Immature natural killer cell (primary cell): ENCODE results near the gene RAB8A. TPM values are rescaled to one million over a fixed set of nuclear protein-coding genes. Genes with fewer than 3 reads are reported as not detected.
A peak's percentile ranks its signal among the peaks of the same experiment; 100 is the strongest.
"Not testable (repeated sequence)": the region's sequence is repeated elsewhere in the genome, so short reads cannot be mapped to it uniquely, and the experiment has no call there.

Source experiments
- DNase-seq, 3 donors: peaks; one replicate each; pipeline ENCODE4 v3.0.0; 2022; ENCODE audit warnings: mixed read lengths in 1 of 3
- H3K27ac Mint-ChIP-seq, 6 donors: one replicate each; pipeline ENCODE4 v1.8.0; 2020; ENCODE audit warnings: mixed read lengths in 6 of 6, mild to moderate bottlenecking in 5 of 6, inconsistent platforms in 4 of 6, moderate library complexity in 3 of 6
- H3K27me3 Mint-ChIP-seq, 3 donors: one replicate each; pipeline ENCODE4 v1.8.0; 2020 to 2021; ENCODE audit warnings: low read depth in 3 of 3, mild to moderate bottlenecking in 3 of 3, mixed read lengths in 3 of 3, moderate library complexity in 3 of 3, inconsistent platforms in 1 of 3
- H3K36me3 Mint-ChIP-seq, 3 donors: one replicate each; pipeline ENCODE4 v1.8.0; 2020; ENCODE audit warnings: mixed read lengths in 3 of 3, inconsistent platforms in 2 of 3, mild to moderate bottlenecking in 2 of 3
- H3K4me1 Mint-ChIP-seq, 2 donors: one replicate each; pipeline ENCODE4 v1.8.0; 2020; ENCODE audit warnings: inconsistent platforms in 2 of 2, mild to moderate bottlenecking in 2 of 2, mixed read lengths in 2 of 2, moderate library complexity in 1 of 2
- H3K4me3 Mint-ChIP-seq, 5 donors: one replicate each; pipeline ENCODE4 v1.8.0; 2020; ENCODE audit warnings: mild to moderate bottlenecking in 5 of 5, mixed read lengths in 5 of 5, inconsistent platforms in 3 of 5, moderate library complexity in 3 of 5
- H3K9me3 Mint-ChIP-seq, 6 donors: one replicate each; pipeline ENCODE4 v1.8.0; 2020; ENCODE audit warnings: mild to moderate bottlenecking in 6 of 6, mixed read lengths in 6 of 6, inconsistent platforms in 4 of 6, moderate library complexity in 3 of 6
- polyA plus RNA-seq, 3 donors: library from polyadenylated mRNA; unstranded; fragments of 300-500 nt; fragmentation: Illumina TruSeq; gene quantifications; one replicate each; pipeline ENCODE4 v1.2.3, GENCODE V29; 2021

The RAB8A gene
- polyA plus RNA-seq, 3 donors from 2014 or later: 110 to 184 (median 126) TPM

DNA sequence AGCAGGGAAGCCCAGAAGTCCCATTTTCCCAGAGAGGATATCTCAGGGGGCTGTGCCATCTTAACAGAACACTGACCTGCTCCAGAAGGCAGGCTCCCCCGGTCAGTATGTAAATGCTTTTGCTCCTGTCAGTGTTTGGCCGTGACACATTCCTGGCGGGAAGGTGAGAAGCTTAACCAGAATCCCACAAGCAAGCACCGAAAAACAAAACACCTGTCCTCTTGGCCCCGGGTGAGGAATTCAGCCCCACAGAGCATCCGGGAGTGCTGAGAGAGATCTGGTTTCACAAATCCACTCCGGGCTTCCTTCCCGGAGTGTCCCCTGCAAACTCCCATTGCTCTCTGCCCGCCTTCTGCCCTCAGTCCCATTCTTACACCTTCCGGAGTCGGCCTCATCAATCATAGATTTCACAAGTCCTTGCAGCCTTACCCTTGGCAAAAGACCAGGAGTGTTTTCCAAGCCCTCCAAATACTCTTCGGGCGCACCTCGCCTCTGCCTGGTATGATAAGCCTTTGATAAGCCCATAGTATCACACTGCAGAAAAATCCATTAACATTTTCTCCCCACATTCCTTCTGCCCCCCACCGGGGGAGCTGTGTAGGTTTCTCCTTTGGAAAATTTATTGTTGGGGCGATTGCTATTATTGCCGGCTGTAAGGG is 23.2 kb upstream of the RAB8A start:
- H3K4me3 Mint-ChIP-seq: peak overlapping the region in 3 of 5 donors; percentile 7 to 32 (median 28)
- H3K27ac Mint-ChIP-seq: peak overlapping the region in 5 of 6 donors; percentile 56 to 76 (median 70)
- DNase-seq: no peak

DNA sequence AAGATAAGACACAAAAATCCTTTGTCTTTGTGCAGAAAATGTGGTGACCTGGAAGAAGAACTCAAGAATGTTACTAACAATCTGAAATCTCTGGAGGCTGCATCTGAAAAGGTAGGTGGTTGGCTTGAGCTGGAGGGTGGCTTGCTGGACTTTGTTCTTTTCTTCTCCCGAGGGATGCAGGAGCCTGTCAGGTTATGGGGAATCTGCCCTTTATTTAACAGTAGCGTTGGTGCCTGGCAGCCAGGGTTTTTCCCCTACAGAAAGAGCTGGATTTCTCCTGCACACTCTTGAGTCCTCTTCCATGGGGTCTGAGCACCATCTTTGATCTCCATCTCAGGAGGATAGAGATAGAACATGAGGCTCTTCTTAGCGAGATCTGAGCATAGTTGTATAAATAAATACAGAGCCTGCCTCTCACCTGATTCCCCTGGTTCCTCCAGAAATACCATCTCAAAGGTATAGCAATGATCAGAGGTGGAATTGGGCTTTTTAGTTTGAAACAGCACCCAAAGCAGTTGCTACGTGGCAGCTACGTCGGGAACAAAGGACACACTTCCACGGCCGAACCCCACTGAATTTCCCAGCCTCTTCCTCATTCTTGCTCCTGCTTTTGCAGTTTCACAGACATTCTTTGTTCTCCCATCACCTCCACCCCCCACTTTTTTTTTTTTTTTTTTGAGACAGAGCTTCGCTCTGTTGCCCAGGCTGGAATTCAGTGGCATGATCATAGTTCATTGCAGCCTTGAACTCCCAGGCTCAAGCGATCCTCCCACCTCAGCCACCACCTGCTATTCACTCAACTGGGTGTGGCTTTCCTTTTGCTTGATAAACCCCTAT is 22.5 kb upstream of the RAB8A start:
- Mint-ChIP-seq H3K9me3 (no peaks in the 10 kb centered on the region), H3K4me1 (peaks cover 44 to 48% of the 10 kb centered on the region in 2 donors)
- DNase-seq: no peak

More for the DNA sequence above, 23.2 kb upstream of the RAB8A start:
- Mint-ChIP-seq H3K27me3 (peaks cover 5 to 14% (median 8%) of the 10 kb centered on the region in 3 donors), H3K9me3 (no peaks in the 10 kb centered on the region), H3K4me1 (peaks cover 49 to 55% of the 10 kb centered on the region in 2 donors), H3K36me3 (peaks cover 33 to 64% (median 44%) of the 10 kb centered on the region in 3 donors)

DNA sequence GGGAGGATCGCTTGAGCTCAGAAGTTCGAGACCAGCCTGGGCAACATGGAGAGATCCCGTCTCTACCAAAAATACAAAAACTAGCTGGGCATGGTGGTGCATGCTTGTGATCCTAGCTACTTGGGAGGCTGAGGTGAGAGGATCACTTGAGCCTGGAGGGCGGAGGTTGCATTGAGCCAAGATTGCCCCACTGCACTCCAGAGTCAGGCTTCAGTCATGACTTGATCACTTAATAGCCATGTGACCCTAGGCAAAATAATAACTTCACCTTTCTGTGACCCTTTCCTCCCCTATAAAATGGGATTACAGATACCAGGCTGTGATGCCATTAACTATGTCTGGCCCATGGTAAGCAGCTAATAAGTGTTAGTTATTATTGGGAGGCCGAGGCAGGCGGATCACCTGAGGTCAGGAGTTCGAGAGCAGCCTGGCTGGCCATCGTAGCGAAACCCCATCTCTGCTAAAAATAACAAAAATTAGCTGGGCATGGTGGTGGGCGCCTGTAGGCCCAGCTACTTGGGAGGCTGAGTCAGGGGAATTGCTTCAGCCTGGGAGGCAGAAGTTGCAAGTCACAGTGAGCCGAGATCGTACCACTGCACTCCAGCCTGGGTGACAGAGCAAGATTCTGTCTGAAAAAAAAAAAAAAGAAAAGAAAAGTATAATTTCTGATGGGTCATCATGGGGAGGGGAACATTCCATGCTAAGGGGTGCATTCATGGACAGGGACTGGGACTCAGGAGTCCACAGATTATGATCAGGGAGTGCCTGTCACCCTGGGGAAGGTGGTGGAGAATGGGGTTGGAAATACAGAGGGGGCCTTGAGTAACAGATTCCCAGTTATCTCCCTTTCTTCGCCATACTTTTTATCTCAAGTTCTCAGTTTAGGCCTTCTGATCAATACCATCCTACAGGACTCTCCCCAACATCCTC is 19.9 kb upstream of the RAB8A start:
- no peak for DNase-seq
- Mint-ChIP-seq H3K9me3 (no peaks in the 10 kb centered on the region), H3K27me3 (peaks cover 0 to 2% (median 0%) of the 10 kb centered on the region in 3 donors), H3K36me3 (peaks cover 33 to 62% (median 39%) of the 10 kb centered on the region in 3 donors), H3K27ac (peak overlapping the region in 3 of 6 donors; percentile 11 to 49 (median 23)), H3K4me3 (no peak overlapping the region), H3K4me1 (peaks cover 28 to 35% of the 10 kb centered on the region in 2 donors)

More for the DNA sequence above, 22.5 kb upstream of the RAB8A start:
- Mint-ChIP-seq H3K27me3 (peaks cover 5 to 12% (median 6%) of the 10 kb centered on the region in 3 donors), H3K36me3 (peaks cover 33 to 61% (median 45%) of the 10 kb centered on the region in 3 donors), H3K27ac (peak overlapping the region; percentile 28 to 76 (median 56)), H3K4me3 (peak overlapping the region in 1 of 5 donors; percentile 7)

DNA sequence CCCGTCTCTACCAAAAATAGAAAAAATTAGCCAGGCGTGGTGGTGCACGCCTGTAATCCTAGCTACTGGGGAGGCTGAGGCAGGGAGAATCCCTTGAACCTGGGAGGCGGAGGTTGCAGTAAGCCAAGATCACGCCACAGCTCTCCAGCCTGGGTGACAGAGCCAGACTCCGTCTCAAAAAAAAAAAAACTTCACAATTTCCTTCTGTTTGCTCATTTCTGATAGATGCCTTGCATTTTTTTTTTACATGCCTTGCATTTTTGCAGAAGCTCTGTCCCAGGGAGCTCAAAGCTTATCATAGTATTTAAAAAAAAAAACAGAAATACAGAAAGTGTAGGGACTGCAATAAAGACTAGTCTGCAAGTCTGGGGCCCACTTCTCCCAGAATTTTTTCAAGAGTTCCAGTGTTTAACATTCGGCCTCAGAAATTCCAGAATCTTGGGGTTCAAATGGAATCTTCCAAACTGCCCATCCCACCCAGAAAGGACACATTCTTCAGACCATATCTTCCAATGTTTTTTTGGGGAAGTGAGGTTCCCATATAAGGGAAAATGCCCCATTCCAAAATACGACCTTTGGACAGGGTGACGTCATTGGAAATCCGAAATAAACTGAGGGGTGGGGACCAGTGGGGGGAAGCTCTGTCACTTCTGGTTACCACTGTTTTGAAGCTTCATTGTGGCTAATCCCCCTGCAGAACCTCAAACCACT is 17.2 kb upstream of the RAB8A start:
- H3K4me3 Mint-ChIP-seq: no peak overlapping the region
- DNase-seq: no peak
- H3K4me1 Mint-ChIP-seq: peaks cover 14 to 26% of the 10 kb centered on the region in 2 donors
- H3K27me3 Mint-ChIP-seq: no peaks in the 10 kb centered on the region
- no peaks in the 10 kb centered on the region for H3K9me3 Mint-ChIP-seq
- peak overlapping the region; percentile 65 to 87 (median 85) for H3K27ac Mint-ChIP-seq
- peaks cover 24 to 62% (median 28%) of the 10 kb centered on the region in 3 donors for H3K36me3 Mint-ChIP-seq

DNA sequence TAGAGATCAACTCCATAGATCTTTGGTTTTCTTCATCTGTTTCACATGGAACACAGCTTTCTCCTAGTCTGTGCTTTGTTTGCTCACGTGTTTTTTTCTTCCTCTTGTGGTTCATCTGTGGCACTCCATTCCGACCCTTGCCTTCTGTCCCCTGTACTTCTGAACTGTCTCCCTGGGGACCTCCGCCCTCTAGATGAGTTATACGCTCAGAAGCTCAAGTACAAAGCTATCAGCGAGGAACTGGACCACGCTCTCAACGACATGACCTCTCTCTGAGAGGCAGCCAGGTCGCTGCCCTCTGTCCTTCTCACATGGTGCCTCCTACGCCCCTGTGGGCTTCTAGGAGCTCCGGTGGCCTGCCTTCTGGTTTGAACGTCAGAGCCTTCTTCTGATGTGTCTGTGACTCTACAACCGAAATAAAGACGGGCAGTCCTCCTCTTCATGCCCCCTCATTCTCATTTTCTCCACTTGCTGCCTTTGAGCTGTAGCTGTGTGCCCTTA is 16.6 kb upstream of the RAB8A start:
- Mint-ChIP-seq H3K4me3 (peak overlapping the region in 2 of 5 donors; percentile 0 to 2), H3K9me3 (no peaks in the 10 kb centered on the region), H3K36me3 (peaks cover 22 to 64% (median 28%) of the 10 kb centered on the region in 3 donors), H3K4me1 (peaks cover 12 to 30% of the 10 kb centered on the region in 2 donors), H3K27ac (peak overlapping the region; percentile 65 to 87 (median 85)), H3K27me3 (no peaks in the 10 kb centered on the region)
- no peak for DNase-seq

DNA sequence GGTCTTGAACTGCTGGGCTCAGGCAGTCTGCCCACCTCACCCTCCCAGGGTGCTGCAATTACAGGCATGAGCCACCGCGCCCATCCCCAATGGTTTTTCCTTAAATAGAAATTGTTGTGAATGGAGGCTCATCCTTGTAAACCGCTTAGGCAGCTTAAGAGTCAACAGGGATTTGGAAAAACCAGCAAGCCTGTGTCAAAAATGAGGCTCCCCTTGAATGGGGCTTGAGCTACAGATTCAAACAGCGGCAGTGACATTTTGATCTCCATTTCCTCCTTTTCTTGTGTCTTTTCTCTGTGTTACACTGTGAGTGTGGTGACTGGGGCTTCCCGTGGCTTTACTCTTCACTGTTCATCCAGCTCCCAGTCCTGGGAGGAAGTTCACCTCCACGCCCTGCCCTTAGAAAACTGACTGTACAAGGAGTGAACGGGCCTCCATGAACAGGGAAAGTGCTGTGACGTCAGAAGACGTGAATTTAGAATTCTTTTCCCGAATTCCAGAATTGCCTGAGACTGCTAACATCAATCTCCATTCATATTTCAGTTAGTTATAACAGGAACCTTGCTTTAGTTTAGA is 15.3 kb upstream of the RAB8A start:
- no peaks in the 10 kb centered on the region for H3K27me3 Mint-ChIP-seq
- H3K9me3 Mint-ChIP-seq: no peaks in the 10 kb centered on the region
- H3K4me1 Mint-ChIP-seq: peaks cover 12 to 25% of the 10 kb centered on the region in 2 donors
- peak overlapping the region in 4 of 6 donors; percentile 24 to 76 (median 62) for H3K27ac Mint-ChIP-seq
- DNase-seq: no peak
- H3K4me3 Mint-ChIP-seq: no peak overlapping the region
- H3K36me3 Mint-ChIP-seq: peaks cover 27 to 63% (median 27%) of the 10 kb centered on the region in 3 donors

DNA sequence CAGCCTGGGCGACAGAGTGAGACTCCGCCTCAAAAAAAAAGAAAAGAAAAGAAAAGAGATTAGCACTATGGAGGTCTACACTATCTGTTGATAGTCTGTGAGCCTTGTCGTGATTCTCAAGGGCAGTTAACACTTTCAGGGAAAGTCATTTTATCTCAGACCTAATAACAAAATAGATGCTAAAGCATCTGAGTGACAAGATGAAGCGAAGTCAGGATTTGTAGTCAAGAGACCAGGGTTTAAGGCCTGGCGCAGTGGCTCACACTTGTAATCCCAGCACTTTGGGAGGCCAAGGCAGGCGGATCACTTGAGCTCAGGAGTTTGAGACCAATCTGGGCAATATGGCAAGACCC is 13.3 kb upstream of the RAB8A start:
- Mint-ChIP-seq H3K27me3 (no peaks in the 10 kb centered on the region), H3K4me3 (no peak overlapping the region), H3K4me1 (peaks cover 12 to 25% of the 10 kb centered on the region in 2 donors), H3K36me3 (peaks cover 27 to 60% (median 30%) of the 10 kb centered on the region in 3 donors), H3K27ac (peak overlapping the region in 3 of 6 donors; percentile 4 to 82 (median 31)), H3K9me3 (no peaks in the 10 kb centered on the region)
- no peak for DNase-seq

DNA sequence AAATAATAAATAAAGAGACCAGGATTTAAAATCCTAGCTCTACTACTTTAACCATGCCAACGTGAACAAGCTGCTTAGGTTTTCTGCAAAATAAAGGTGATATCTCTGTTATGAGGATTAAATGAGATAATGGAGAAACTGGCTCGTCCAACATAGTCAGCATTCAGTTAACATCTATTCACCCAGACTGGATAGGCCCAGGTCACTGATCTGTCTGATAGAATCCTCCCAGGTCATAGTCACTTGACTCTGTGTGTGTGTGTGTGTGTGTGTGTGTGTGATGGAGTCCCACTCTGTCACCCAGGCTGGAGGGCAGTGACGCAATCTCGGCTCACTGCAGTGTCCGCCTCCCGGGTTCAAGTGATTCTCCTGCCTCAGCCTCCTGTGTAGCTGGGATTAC is 12.9 kb upstream of the RAB8A start:
- Mint-ChIP-seq H3K4me3 (no peak overlapping the region), H3K27me3 (no peaks in the 10 kb centered on the region), H3K9me3 (no peaks in the 10 kb centered on the region), H3K4me1 (peaks cover 9 to 25% of the 10 kb centered on the region in 2 donors), H3K36me3 (peaks cover 24 to 60% (median 27%) of the 10 kb centered on the region in 3 donors), H3K27ac (peak overlapping the region in 1 of 6 donors; percentile 8)
- DNase-seq: no peak

DNA sequence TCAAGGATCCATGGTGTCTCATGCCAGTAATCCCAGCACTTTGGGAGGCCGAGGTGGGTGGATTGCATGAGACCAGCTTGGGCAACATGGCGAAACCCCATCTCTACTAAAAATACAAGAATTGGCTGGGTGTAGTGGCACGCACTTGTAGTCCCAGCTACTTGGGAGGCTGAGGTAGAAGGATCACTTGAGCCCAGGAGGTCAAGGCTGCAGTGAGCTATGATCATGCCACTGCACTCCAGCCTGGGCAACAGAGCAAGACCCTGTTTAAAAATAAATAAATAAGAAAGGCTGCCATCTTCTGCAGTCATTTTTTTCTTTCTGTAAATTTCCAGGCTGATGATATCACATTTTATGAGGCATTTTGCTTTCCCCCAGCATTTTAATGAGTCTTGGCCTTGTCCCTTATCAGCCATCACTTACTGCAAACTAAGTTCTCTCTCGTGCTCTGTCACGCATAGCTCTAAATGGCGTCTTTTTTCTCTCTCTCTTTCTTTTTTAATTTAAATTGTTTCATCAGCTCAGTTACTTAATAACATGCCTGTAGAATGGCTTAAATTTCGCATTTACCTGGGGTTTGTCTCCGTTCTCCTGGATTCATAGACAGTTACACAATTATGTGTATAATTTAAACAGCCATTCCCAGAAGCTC is 12.2 kb upstream of the RAB8A start:
- H3K27me3 Mint-ChIP-seq, H3K4me3 Mint-ChIP-seq, DNase-seq, H3K9me3 Mint-ChIP-seq: not testable (repeated sequence)
- Mint-ChIP-seq H3K36me3 (peaks cover 23 to 57% (median 26%) of the 10 kb centered on the region in 3 donors), H3K4me1 (peaks cover 9 to 25% of the 10 kb centered on the region in 2 donors), H3K27ac (peak overlapping the region in 3 of 6 donors; percentile 27 to 73 (median 58))

DNA sequence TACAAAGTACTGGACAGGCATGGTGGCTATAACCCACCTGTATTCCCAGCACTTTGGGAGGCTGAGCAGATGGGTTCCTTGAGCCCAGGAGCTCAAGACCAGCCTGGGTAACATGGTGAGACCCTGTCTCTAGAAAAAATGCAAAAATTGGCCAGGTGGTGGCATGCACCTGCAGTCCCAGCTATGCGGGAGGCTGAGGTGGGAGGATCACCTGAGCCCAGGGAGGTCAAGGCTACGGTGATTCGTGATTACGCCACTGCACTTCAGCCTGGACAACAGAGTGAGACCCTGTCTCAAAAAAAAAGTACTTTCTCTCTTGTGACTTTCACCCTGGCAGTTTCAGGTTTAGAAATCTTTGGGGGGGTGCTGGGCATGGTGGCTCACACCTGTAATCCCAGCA is 11.2 kb upstream of the RAB8A start:
- H3K36me3 Mint-ChIP-seq: peaks cover 12 to 47% (median 17%) of the 10 kb centered on the region in 3 donors
- H3K9me3 Mint-ChIP-seq: no peaks in the 10 kb centered on the region
- DNase-seq: no peak
- H3K27me3 Mint-ChIP-seq: no peaks in the 10 kb centered on the region
- peak overlapping the region in 1 of 6 donors; percentile 4 for H3K27ac Mint-ChIP-seq
- H3K4me3 Mint-ChIP-seq: no peak overlapping the region
- H3K4me1 Mint-ChIP-seq: peaks cover under 1 to 14% of the 10 kb centered on the region in 2 donors

DNA sequence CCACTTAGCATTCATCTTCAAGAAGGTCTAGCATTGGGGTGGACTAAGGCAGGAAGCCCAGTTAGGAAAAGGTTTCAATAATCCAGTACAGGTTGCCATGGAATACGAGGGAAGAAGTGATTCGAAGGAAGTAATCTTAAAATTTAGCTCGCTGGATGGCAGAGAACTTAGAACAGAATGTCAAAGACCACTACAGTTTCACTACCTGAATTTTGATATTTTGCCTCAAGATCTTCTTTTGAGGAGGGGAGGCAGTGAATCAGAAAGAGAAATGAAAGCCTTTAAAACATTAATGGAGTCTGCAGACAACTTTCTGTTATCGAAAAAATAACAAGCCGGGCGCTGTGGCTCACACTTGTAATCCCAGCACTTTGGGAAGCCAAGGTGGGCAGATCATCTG is 7.0 kb upstream of the RAB8A start:
- Mint-ChIP-seq H3K27ac (peak overlapping the region in 3 of 6 donors; percentile 45 to 72 (median 48)), H3K4me1 (peaks cover 0 to 2% of the 10 kb centered on the region in 2 donors), H3K9me3 (no peaks in the 10 kb centered on the region), H3K36me3 (peaks cover 6 to 21% (median 11%) of the 10 kb centered on the region in 3 donors), H3K4me3 (no peak overlapping the region), H3K27me3 (no peaks in the 10 kb centered on the region)
- no peak for DNase-seq

DNA sequence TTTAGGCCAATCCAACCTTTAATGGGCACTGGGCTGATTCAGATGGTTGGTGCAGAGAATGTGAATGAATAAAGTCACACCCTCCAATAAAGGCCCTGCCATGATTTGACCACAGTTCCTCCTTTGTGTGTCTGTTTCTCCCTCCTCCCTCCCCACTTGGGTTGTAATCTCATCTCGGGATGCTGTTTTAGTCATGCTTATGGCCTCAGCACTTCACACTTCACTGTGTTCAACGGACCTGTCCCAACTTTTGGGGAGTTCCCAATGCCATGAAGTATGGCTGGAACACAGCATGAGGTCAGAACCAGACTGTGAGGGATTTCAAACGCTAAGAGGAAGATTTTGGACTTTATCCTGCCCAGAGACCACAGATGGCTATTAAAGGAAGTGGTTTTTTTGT is 5.6 kb upstream of the RAB8A start:
- Mint-ChIP-seq H3K4me1 (peaks cover 3% of the 10 kb centered on the region in 2 donors), H3K9me3 (no peaks in the 10 kb centered on the region), H3K27ac (peak overlapping the region in 5 of 6 donors; percentile 69 to 88 (median 76)), H3K27me3 (peaks cover under 1 to 4% (median 3%) of the 10 kb centered on the region in 3 donors), H3K4me3 (no peak overlapping the region), H3K36me3 (peaks cover 4 to 17% (median 9%) of the 10 kb centered on the region in 3 donors)
- DNase-seq: no peak
